Measurements from ENCODE around the gene TUT1. TPM values are rescaled to one million over a fixed set of nuclear protein-coding genes. Genes with fewer than 3 reads are reported as not detected.
"Not testable (repeated sequence)": the region's sequence is repeated elsewhere in the genome, so short reads cannot be mapped to it uniquely, and the experiment has no call there.

The TUT1 gene
- total and polyA plus RNA-seq, 7 experiments from 2014 or later: 20.2 to 54.6 (median 35.4) TPM

- peaks cover 16 to 34% (median 28%) of the 10 kb centered on the region in 5 donors for H3K36me3 Mint-ChIP-seq
- Histone ChIP-seq H3K27ac (ENCODE audit: low read depth, low read length) (peak overlapping the region; percentile 88), H3K27me3 (ENCODE audit: control insufficient read depth in 2 of 2, insufficient read depth in 2 of 2, low read length in 2 of 2) (no peaks in the 10 kb centered on the region), H3K36me3 (ENCODE audit: control insufficient read depth in 2 of 3, insufficient read depth in 3 of 3, low read length in 3 of 3) (peaks cover 0 to 73% (median 4%) of the 10 kb centered on the region in 3 experiments), H3K4me3 (ENCODE audit: low read length) (peak overlapping the region; percentile 82), H3K4me1 (ENCODE audit: control insufficient read depth in 2 of 2, insufficient read depth in 2 of 2, low read length in 2 of 2) (peaks cover 8 to 11% of the 10 kb centered on the region in 2 donors), H3K9me3 (ENCODE audit: control insufficient read depth in 2 of 3, low read length in 3 of 3) (no peaks in the 10 kb centered on the region)
- no peaks in the 10 kb centered on the region for H3K9me3 Mint-ChIP-seq
- H3K27me3 Mint-ChIP-seq: no peaks in the 10 kb centered on the region
- CTCF ChIA-PET: interaction anchor here (1.0 to 2.1 kb wide), 7 partner anchors 13 to 179 kb away, joined by 3 to 12 read pairs (median 4); partner anchors contain the start of gene TUT1
- intact Hi-C loops (cut with micrococcal nuclease): loop anchor here (1.0 to 5.0 kb wide), 8 partner anchors 16 to 308 kb away; partner anchors contain the start of genes HNRNPUL2 (in 2 of the 2) and SLC3A2 (in 1 of the 2)
- peak overlapping the region; percentile 94 to 100 (median 97) for H3K4me3 Mint-ChIP-seq
- ATAC-seq: no peak
- H3K4me1 Mint-ChIP-seq: peaks cover 39 to 61% (median 47%) of the 10 kb centered on the region in 7 donors
- peak overlapping the region; percentile 81 to 98 (median 95) for H3K27ac Mint-ChIP-seq
- POLR2A ChIA-PET: interaction anchor here (0.6 to 8.1 kb wide), 26 partner anchors 7 to 308 kb away, joined by 3 to 92 read pairs (median 5); partner anchors contain the start of genes B3GAT3, C11orf98, CSKMT and HNRNPUL2
- DNase-seq: peak in 6 of 9 donors; percentile 18 to 44 (median 40)
Observed at GRCh38 chr11:62573006-62573591, 18.2 kb downstream of the TUT1 start.

GRCh38 chr11:62572431-62572830 is 18.9 kb downstream of the TUT1 start:
- ChIA-PET CTCF (interaction anchor here (0.7 to 1.3 kb wide), 4 partner anchors 12 to 178 kb away, joined by 3 to 4 read pairs (median 4); no protein-coding TSS in a partner anchor), POLR2A (interaction anchor here (0.6 to 8.1 kb wide), 6 partner anchors 16 to 182 kb away, joined by 3 to 92 read pairs (median 6); partner anchors contain the start of genes B3GAT3 and TUT1)
- Histone ChIP-seq H3K4me1 (ENCODE audit: control insufficient read depth in 2 of 2, insufficient read depth in 2 of 2, low read length in 2 of 2) (peaks cover 8 to 11% of the 10 kb centered on the region in 2 donors), H3K4me3 (ENCODE audit: low read length) (peak overlapping the region; percentile 82), H3K36me3 (ENCODE audit: control insufficient read depth in 2 of 3, insufficient read depth in 3 of 3, low read length in 3 of 3) (peaks cover 0 to 69% (median 4%) of the 10 kb centered on the region in 3 experiments), H3K9me3 (ENCODE audit: control insufficient read depth in 2 of 3, low read length in 3 of 3) (no peaks in the 10 kb centered on the region), H3K27me3 (ENCODE audit: control insufficient read depth in 2 of 2, insufficient read depth in 2 of 2, low read length in 2 of 2) (no peaks in the 10 kb centered on the region), H3K27ac (ENCODE audit: low read depth, low read length) (peak overlapping the region; percentile 88)
- ATAC-seq (no peak), DNase-seq (no peak)
- Mint-ChIP-seq H3K4me1 (peaks cover 39 to 61% (median 50%) of the 10 kb centered on the region in 7 donors), H3K9me3 (no peaks in the 10 kb centered on the region), H3K36me3 (peaks cover 16 to 34% (median 27%) of the 10 kb centered on the region in 5 donors), H3K4me3 (peak overlapping the region; percentile 94 to 100 (median 97)), H3K27ac (peak overlapping the region; percentile 54 to 98 (median 95)), H3K27me3 (no peaks in the 10 kb centered on the region)
- intact Hi-C loops (cut with micrococcal nuclease): loop anchor here (2.0 to 5.0 kb wide), 2 partner anchors 285 to 308 kb away; partner anchors contain the start of gene SLC3A2 (in 1 of the 2)

GRCh38 chr11:62571493-62571892 is 19.8 kb downstream of the TUT1 start:
- H3K27me3 Mint-ChIP-seq; H3K27me3 ChIP-seq (ENCODE audit: control insufficient read depth in 2 of 2, insufficient read depth in 2 of 2, low read length in 2 of 2); H3K9me3 ChIP-seq (ENCODE audit: control insufficient read depth in 2 of 3, low read length in 3 of 3); H3K4me3 ChIP-seq (ENCODE audit: low read length); DNase-seq; ATAC-seq; H3K9me3 Mint-ChIP-seq; CTCF ChIA-PET: not testable (repeated sequence)
- POLR2A ChIA-PET: interaction anchor here (0.8 to 8.1 kb wide), 5 partner anchors 15 to 270 kb away, joined by 4 to 92 read pairs (median 5); partner anchors contain the start of genes MTA2 and TUT1
- H3K4me1 ChIP-seq (ENCODE audit: control insufficient read depth in 2 of 2, insufficient read depth in 2 of 2, low read length in 2 of 2): peaks cover 8 to 11% of the 10 kb centered on the region in 2 donors
- Mint-ChIP-seq H3K36me3 (peaks cover 16 to 36% (median 34%) of the 10 kb centered on the region in 5 donors), H3K4me1 (peaks cover 39 to 70% (median 57%) of the 10 kb centered on the region in 7 donors), H3K27ac (peak overlapping the region in 8 of 9 donors; percentile 44 to 98 (median 88)), H3K4me3 (peak overlapping the region in 6 of 10 donors; percentile 5 to 100 (median 94))
- H3K27ac ChIP-seq (ENCODE audit: low read depth, low read length): peak overlapping the region; percentile 88
- intact Hi-C loops (cut with micrococcal nuclease): loop anchor here in 1 of 2 donors (5.0 kb wide), 1 partner anchor 286 kb away; no protein-coding TSS in a partner anchor
- H3K36me3 ChIP-seq (ENCODE audit: control insufficient read depth in 2 of 3, insufficient read depth in 3 of 3, low read length in 3 of 3): peaks cover 5 to 69% (median 8%) of the 10 kb centered on the region in 3 experiments

GRCh38 chr11:62570903-62571302 is 20.4 kb downstream of the TUT1 start:
- Histone ChIP-seq H3K27ac (ENCODE audit: low read depth, low read length) (peak overlapping the region; percentile 88), H3K4me1 (ENCODE audit: control insufficient read depth in 2 of 2, insufficient read depth in 2 of 2, low read length in 2 of 2) (peaks cover 8 to 11% of the 10 kb centered on the region in 2 donors), H3K36me3 (ENCODE audit: control insufficient read depth in 2 of 3, insufficient read depth in 3 of 3, low read length in 3 of 3) (peaks cover 9 to 71% (median 13%) of the 10 kb centered on the region in 3 experiments)
- ChIA-PET POLR2A (interaction anchor here (0.6 to 8.1 kb wide), 6 partner anchors 15 to 271 kb away, joined by 3 to 92 read pairs (median 4); partner anchors contain the start of genes HNRNPUL2, MTA2 and TUT1), CTCF (interaction anchor here (1.9 kb wide), 1 partner anchor 10 kb away, joined by 9 read pairs; no protein-coding TSS in a partner anchor)
- intact Hi-C loops (cut with micrococcal nuclease): loop anchor here in 1 of 2 donors (5.0 kb wide), 1 partner anchor 286 kb away; no protein-coding TSS in a partner anchor
- H3K27me3 Mint-ChIP-seq; H3K9me3 ChIP-seq (ENCODE audit: control insufficient read depth in 2 of 3, low read length in 3 of 3); ATAC-seq; DNase-seq; H3K4me3 ChIP-seq (ENCODE audit: low read length); H3K27me3 ChIP-seq (ENCODE audit: control insufficient read depth in 2 of 2, insufficient read depth in 2 of 2, low read length in 2 of 2); H3K9me3 Mint-ChIP-seq: not testable (repeated sequence)
- peak overlapping the region; percentile 38 to 98 (median 81) for H3K27ac Mint-ChIP-seq
- peaks cover 41 to 76% (median 62%) of the 10 kb centered on the region in 7 donors for H3K4me1 Mint-ChIP-seq
- peak overlapping the region in 9 of 10 donors; percentile 0 to 100 (median 39) for H3K4me3 Mint-ChIP-seq
- peaks cover 16 to 39% (median 37%) of the 10 kb centered on the region in 5 donors for H3K36me3 Mint-ChIP-seq

- Mint-ChIP-seq H3K4me3 (no peak overlapping the region), H3K36me3 (peaks cover 16 to 46% (median 40%) of the 10 kb centered on the region in 5 donors), H3K9me3 (no peaks in the 10 kb centered on the region), H3K4me1 (peaks cover 31 to 68% (median 59%) of the 10 kb centered on the region in 7 donors), H3K27me3 (no peaks in the 10 kb centered on the region), H3K27ac (peak overlapping the region in 3 of 9 donors; percentile 1 to 14 (median 12))
- Histone ChIP-seq H3K9me3 (ENCODE audit: control insufficient read depth in 2 of 3, low read length in 3 of 3) (no peaks in the 10 kb centered on the region), H3K27me3 (ENCODE audit: control insufficient read depth in 2 of 2, insufficient read depth in 2 of 2, low read length in 2 of 2) (no peaks in the 10 kb centered on the region), H3K27ac (ENCODE audit: low read depth, low read length) (no peak overlapping the region), H3K4me3 (ENCODE audit: low read length) (no peak overlapping the region), H3K4me1 (ENCODE audit: control insufficient read depth in 2 of 2, insufficient read depth in 2 of 2, low read length in 2 of 2) (peaks cover 8 to 11% of the 10 kb centered on the region in 2 donors), H3K36me3 (ENCODE audit: control insufficient read depth in 2 of 3, insufficient read depth in 3 of 3, low read length in 3 of 3) (peaks cover 11 to 77% (median 18%) of the 10 kb centered on the region in 3 experiments)
- ChIA-PET POLR2A (interaction anchor here (0.6 to 8.1 kb wide), 5 partner anchors 13 to 193 kb away, joined by 3 to 92 read pairs (median 5); partner anchors contain the start of genes C11orf98, CSKMT and TUT1), CTCF (interaction anchor here (0.7 to 1.9 kb wide), 3 partner anchors 9 to 174 kb away, joined by 4 to 9 read pairs (median 4); no protein-coding TSS in a partner anchor)
- DNase-seq: no peak
- no peak for ATAC-seq
- intact Hi-C loops (cut with micrococcal nuclease): loop anchor here in 1 of 2 donors (5.0 kb wide), 1 partner anchor 288 kb away; no protein-coding TSS in a partner anchor
Observed at GRCh38 chr11:62569611-62570010, 21.7 kb downstream of the TUT1 start.

Measured in naive thymus-derived CD4-positive, alpha-beta T cell (primary cell).